AG04450 (cell line): ENCODE data around the gene ANKK1. TPM values are rescaled to one million over a fixed set of nuclear protein-coding genes. Genes with fewer than 3 reads are reported as not detected.

Experiments
- CTCF ChIA-PET: fragments of 300-600, 350-600 bp; formaldehyde crosslinking; extraction: SDS; loops from one replicate; lab custom pipeline; 2022; ENCODE audit warnings: antibody characterized with exemption, inconsistent platforms; lab: Charles Lee
- POLR2A ChIA-PET: fragments of 350-600 bp; formaldehyde crosslinking; extraction: SDS; loops from one replicate; lab custom pipeline; 2021; ENCODE audit warnings: antibody characterized with exemption, inconsistent platforms; lab: Yijun Ruan, JAX
- DNase-seq: peaks from one replicate; pipeline ENCODE4 v3.0.0-alpha.2; 2011; ENCODE audit warnings: low read depth, low spot score
- H3K27ac ChIP-seq: one replicate; pipeline ENCODE4 v1.5.1; 2012; ENCODE audit warnings: low read depth, low read length, control low read depth
- H3K27me3 ChIP-seq: one replicate; pipeline ENCODE4 v1.6.0; 2012; ENCODE audit warnings: low read length; ENCODE audit not compliant: control insufficient read depth, insufficient read depth
- H3K4me3 ChIP-seq: 2 replicates; pipeline ENCODE4 v1.5.1; 2011; ENCODE audit warnings: mild to moderate bottlenecking, low read depth, low read length, control low read depth
- H3K9me3 ChIP-seq: 2 replicates; pipeline ENCODE4 v1.5.1; 2012; ENCODE audit warnings: low read length; ENCODE audit not compliant: control insufficient read depth, insufficient read depth
- CTCF ChIP-seq: IDR thresholded peaks from 2 replicates; pipeline ENCODE4 v1.5.1; 2011; ENCODE audit warnings: low read depth, low read length, control low read depth, inconsistent platforms
- polyA plus RNA-seq: library from polyadenylated mRNA; depleted of rRNA; stranded (reverse); fragments of >200 nt; gene quantifications from 2 replicates; pipeline ENCODE4 v1.2.3, GENCODE V29; 2011

Gene ANKK1
- polyA plus RNA-seq, 1 experiment, result not detected

GRCh38 chr11:113385749-113386148 is 1.8 kb upstream of the ANKK1 start:
- Histone ChIP-seq H3K4me3 (no peak overlapping the region), H3K27ac (no peak overlapping the region), H3K9me3 (peaks cover 5% of the 10 kb centered on the region; the same call in 1 of the 2 replicates), H3K27me3 (peaks cover 42% of the 10 kb centered on the region)
- DNase-seq, result no peak
- CTCF ChIA-PET, result no interaction called here
- POLR2A ChIA-PET, result no interaction called here
- no peak for TF ChIP-seq CTCF

GRCh38 chr11:113386866-113387265 is 713 bp upstream of the ANKK1 start:
- Histone ChIP-seq H3K9me3 (peaks cover 5% of the 10 kb centered on the region; the same call in 1 of the 2 replicates), H3K27ac (no peak overlapping the region), H3K4me3 (no peak overlapping the region), H3K27me3 (peaks cover 46% of the 10 kb centered on the region)
- no peak for TF ChIP-seq CTCF
- no peak for DNase-seq
- POLR2A ChIA-PET, result no interaction called here
- CTCF ChIA-PET, result no interaction called here

GRCh38 chr11:113389272-113389671 is 1.7 kb downstream of the ANKK1 start:
- Histone ChIP-seq H3K9me3 (peaks cover 5% of the 10 kb centered on the region; the same call in 1 of the 2 replicates), H3K27ac (no peak overlapping the region), H3K4me3 (no peak overlapping the region), H3K27me3 (peaks cover 46% of the 10 kb centered on the region)
- ChIA-PET CTCF (no interaction called here), POLR2A (no interaction called here)
- no peak for DNase-seq
- no peak for TF ChIP-seq CTCF

DNA sequence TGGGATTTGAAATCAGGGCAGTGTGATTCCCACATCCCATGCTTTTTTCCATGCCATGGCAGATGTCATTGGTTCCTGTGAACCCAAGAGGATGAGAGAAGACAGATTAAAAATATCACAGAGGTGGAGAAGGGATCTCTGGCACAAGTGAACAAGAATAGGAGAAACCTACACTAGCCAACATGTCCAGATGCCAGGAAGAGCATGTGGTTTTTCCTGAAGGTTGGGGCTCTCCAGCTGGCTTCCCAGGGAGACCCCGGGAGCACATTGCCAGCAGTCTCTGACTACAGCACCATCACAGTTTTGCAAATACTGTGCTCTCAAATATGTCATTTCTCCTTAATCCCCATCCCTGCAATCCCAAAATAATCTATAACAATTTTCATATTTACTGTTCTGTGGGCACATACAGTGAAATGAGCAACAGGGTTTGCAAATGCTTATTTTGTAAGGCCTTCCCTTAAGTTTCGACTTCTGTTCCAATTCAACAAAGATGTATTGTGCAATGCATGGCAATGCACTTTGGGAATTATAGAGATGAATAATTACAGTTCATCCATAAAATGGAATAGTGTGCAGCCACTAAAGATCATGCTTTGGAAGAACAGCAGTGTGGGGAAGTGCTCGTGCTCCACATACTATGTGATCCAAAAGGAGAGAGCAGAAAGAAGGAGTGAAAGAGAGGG is 4.8 kb downstream of the ANKK1 start:
- ChIA-PET POLR2A (no interaction called here), CTCF (no interaction called here)
- no peak for TF ChIP-seq CTCF
- Histone ChIP-seq H3K27me3 (peaks cover 44% of the 10 kb centered on the region), H3K4me3 (no peak overlapping the region), H3K9me3 (peaks cover 5% of the 10 kb centered on the region; the same call in 1 of the 2 replicates), H3K27ac (no peak overlapping the region)
- DNase-seq, result no peak

GRCh38 chr11:113393501-113393985 is 6.0 kb downstream of the ANKK1 start:
- no peak for TF ChIP-seq CTCF
- Histone ChIP-seq H3K4me3 (no peak overlapping the region), H3K27me3 (peaks cover 36% of the 10 kb centered on the region), H3K27ac (no peak overlapping the region), H3K9me3 (no peaks in the 10 kb centered on the region)
- ChIA-PET POLR2A (no interaction called here), CTCF (interaction anchor here (1.7 kb wide), 1 partner anchor 138 kb away, joined by 4 read pairs; no protein-coding TSS in a partner anchor)
- DNase-seq, result no peak
